IMR-90 (cell line): ENCODE results near the gene PXDC1. TPM values are rescaled to one million over a fixed set of nuclear protein-coding genes. Genes with fewer than 3 reads are reported as not detected.
"Not testable (repeated sequence)": the region's sequence is repeated elsewhere in the genome, so short reads cannot be mapped to it uniquely, and the experiment has no call there.

Source experiments
- ATAC-seq: fragments of 200-7000 bp; cut with Tn5 transposase; 2 replicates; pipeline ENCODE4 v1.9.1; 2020; ENCODE audit warnings: low read depth, mild to moderate bottlenecking, moderate library complexity
- BruUV-seq: library from RNA; stranded (reverse); fragments of 400-500 nt; replicated peaks from 2 replicates; lab custom pipeline; 2021; lab: Mats Ljungman, UMichigan
- CTCF ChIA-PET: fragments of 300-600 bp; formaldehyde crosslinking; extraction: SDS; loops from one replicate; lab custom pipeline; 2021; ENCODE audit warnings: antibody characterized with exemption; lab: Yijun Ruan, JAX
- POLR2A ChIA-PET: fragments of 300-600 bp; sonication (Branson Sonifier 250); formaldehyde crosslinking; loops from one replicate; lab custom pipeline; 2022; ENCODE audit warnings: antibody characterized with exemption; ENCODE audit not compliant: unreplicated experiment; lab: Charles Lee
- DNase-seq: peaks from one replicate; pipeline ENCODE4 v3.0.0; 2013
- H2AFZ ChIP-seq: replicated peaks from 2 replicates; pipeline ENCODE3; 2013; ENCODE audit warnings: low read length, mild to moderate bottlenecking; ENCODE audit not compliant: poor library complexity
- H2AK5ac ChIP-seq: 2 replicates; pipeline ENCODE4 v1.6.1; 2013; ENCODE audit warnings: low read depth, low read length, inconsistent platforms
- H2AK9ac ChIP-seq: replicated peaks from 2 replicates; pipeline ENCODE3; 2013; ENCODE audit warnings: mild to moderate bottlenecking, low read depth, low read length, moderate library complexity; ENCODE audit not compliant: poor library complexity
- H2BK120ac ChIP-seq: 2 replicates; pipeline ENCODE4 v1.6.1; 2013; ENCODE audit warnings: low read depth, low read length, inconsistent platforms
- H2BK15ac ChIP-seq: 3 replicates; pipeline ENCODE4 v1.6.1; 2013; ENCODE audit warnings: low read depth, low read length, inconsistent platforms
- H2BK20ac ChIP-seq: 2 replicates; pipeline ENCODE4 v1.6.1; 2013; ENCODE audit warnings: low read depth, mild to moderate bottlenecking, inconsistent platforms, low read length, moderate library complexity
- H2BK5ac ChIP-seq: 2 replicates; pipeline ENCODE4 v1.6.1; 2013; ENCODE audit warnings: mild to moderate bottlenecking, low read depth, low read length, inconsistent platforms; ENCODE audit not compliant: poor library complexity, severe bottlenecking
- H3K14ac ChIP-seq: replicated peaks from 2 replicates; pipeline ENCODE4 v1.6.1; 2013; ENCODE audit warnings: low read depth, low read length, inconsistent platforms
- H3K18ac ChIP-seq: 2 replicates; pipeline ENCODE4 v1.6.1; 2013; ENCODE audit warnings: low read depth, low read length, control low read depth
- H3K23ac ChIP-seq: 2 replicates; pipeline ENCODE4 v1.6.1; 2013; ENCODE audit warnings: low read depth, low read length, inconsistent platforms
- H3K27ac ChIP-seq: 2 replicates; pipeline ENCODE4 v1.5.1; 2013; ENCODE audit warnings: mild to moderate bottlenecking, control low read depth, low read length; ENCODE audit not compliant: insufficient read depth
- H3K27me3 ChIP-seq: 2 replicates; pipeline ENCODE4 v1.6.1; 2013; ENCODE audit warnings: low read length; ENCODE audit not compliant: control insufficient read depth, insufficient read depth
- H3K36me3 ChIP-seq: 2 replicates; pipeline ENCODE4 v1.6.1; 2013; ENCODE audit warnings: low read length, mixed read lengths; ENCODE audit not compliant: control insufficient read depth, insufficient read depth
- H3K4ac ChIP-seq: 2 replicates; pipeline ENCODE4 v1.6.1; 2013; ENCODE audit warnings: low read depth, low read length, inconsistent platforms
- H3K4me1 ChIP-seq: 2 replicates; pipeline ENCODE4 v1.6.1; 2013; ENCODE audit warnings: low read length, mixed read lengths; ENCODE audit not compliant: control insufficient read depth, insufficient read depth
- H3K4me2 ChIP-seq: 2 replicates; pipeline ENCODE4 v1.6.1; 2013; ENCODE audit warnings: low read depth, mild to moderate bottlenecking, control low read depth, low read length, moderate library complexity
- H3K4me3 ChIP-seq: 2 replicates; pipeline ENCODE4 v1.5.1; 2013; ENCODE audit warnings: low read depth, mild to moderate bottlenecking, control low read depth, low read length, moderate library complexity; ENCODE audit not compliant: insufficient read depth
- H3K56ac ChIP-seq: 2 replicates; pipeline ENCODE4 v1.6.1; 2013; ENCODE audit warnings: low read length, inconsistent platforms; ENCODE audit not compliant: insufficient read depth; ENCODE audit errors: extremely low read depth
- H3K79me1 ChIP-seq, 2 experiments: 2 replicates each; pipeline ENCODE4 v1.6.1; 2013; ENCODE audit warnings: low read length in 2 of 2, inconsistent platforms in 1 of 2, low read depth in 1 of 2
- H3K9ac ChIP-seq: 2 replicates; pipeline ENCODE4 v1.6.1; 2013; ENCODE audit warnings: low read depth, low read length, control low read depth
- H3K9me1 ChIP-seq: 2 replicates; pipeline ENCODE4 v1.6.1; 2013; ENCODE audit warnings: low read length, inconsistent platforms; ENCODE audit not compliant: insufficient read depth
- H3K9me3 ChIP-seq: 2 replicates; pipeline ENCODE4 v1.6.1; 2013; ENCODE audit warnings: low read length; ENCODE audit not compliant: control insufficient read depth, insufficient read depth
- H4K20me1 ChIP-seq: 2 replicates; pipeline ENCODE4 v1.6.1; 2013; ENCODE audit warnings: low read length, inconsistent platforms; ENCODE audit not compliant: insufficient read depth
- H4K5ac ChIP-seq: 2 replicates; pipeline ENCODE4 v1.6.1; 2013; ENCODE audit warnings: mild to moderate bottlenecking, low read depth, low read length, control low read depth
- H4K8ac ChIP-seq, 2 experiments: 2 replicates each; pipeline ENCODE4 v1.6.1; 2013; ENCODE audit warnings: low read depth in 2 of 2, low read length in 2 of 2, control low read depth in 1 of 2, inconsistent platforms in 1 of 2
- H4K91ac ChIP-seq: 2 replicates; pipeline ENCODE4 v1.6.1; 2013; ENCODE audit warnings: low read depth, low read length, inconsistent platforms; ENCODE audit not compliant: insufficient read depth
- WGBS, 2 experiments: methylation state at CpG; one replicate each; pipeline versions ENCODE4 v1.1.5 to v1.1.7; 2013; ENCODE audit warnings: missing lambda C conversion rate in 2 of 2; ENCODE audit not compliant: insufficient read length in 1 of 2; ENCODE audit errors: extremely low coverage in 2 of 2; 5-methylcytosine and 5-hydroxymethylcytosine counted together
- dilution Hi-C: fragments of 300-500 bp; cut with HindIII; formaldehyde crosslinking; loops from one replicate; pipeline ENCODE4 v1.14.3; 2018; ENCODE audit warnings: low sequenced_read_pairs; ENCODE audit not compliant: unreplicated experiment
- in situ Hi-C: fragments of 300-500 bp; cut with MboI; formaldehyde crosslinking; loops from 3 replicates; pipeline ENCODE4 v1.14.3; 2019; ENCODE audit warnings: low sequenced_read_pairs, inconsistent platforms, mixed read lengths
- intact Hi-C: fragments of 100-400 bp; cut with micrococcal nuclease; formaldehyde crosslinking; loops from 2 replicates; pipeline ENCODE4 v1.10.0; 2022
- polyA plus RNA-seq, 3 experiments: library from polyadenylated mRNA; depleted of rRNA; stranded (reverse); fragments of >200 nt; gene quantifications; 2 replicates each; pipeline ENCODE4 v1.2.3, GENCODE V29; 2012; ENCODE audit warnings: low replicate concordance in 1 of 3
- total RNA-seq: library from RNA; depleted of rRNA; stranded (reverse); fragments of >200 nt; gene quantifications from 2 replicates; pipeline ENCODE4 v1.2.3, GENCODE V29; 2012

Gene PXDC1
- total and polyA plus RNA-seq, 2 of the 4 experiments (the other 2 are of a cell fraction) = 63.3 to 72.2 TPM

- H3K23ac ChIP-seq, H3K36me3 ChIP-seq, H2BK20ac ChIP-seq, dilution Hi-C loops, H3K9me3 ChIP-seq, H3K14ac ChIP-seq, H3K4me1 ChIP-seq, H3K27me3 ChIP-seq, H3K56ac ChIP-seq, H3K27ac ChIP-seq, H2BK5ac ChIP-seq, H2AK5ac ChIP-seq, H4K91ac ChIP-seq, H2BK120ac ChIP-seq, H3K4me3 ChIP-seq, H2BK15ac ChIP-seq, POLR2A ChIA-PET, H3K18ac ChIP-seq, CTCF ChIA-PET, H4K5ac ChIP-seq, H3K4ac ChIP-seq, H4K8ac ChIP-seq, DNase-seq, H3K9ac ChIP-seq, H2AK9ac ChIP-seq, ATAC-seq, H3K4me2 ChIP-seq, BruUV-seq, H2AFZ ChIP-seq: not testable (repeated sequence)
- Histone ChIP-seq H3K79me1 (peaks cover 8 to 24% of the 10 kb centered on the region in 2 experiments; a peak in 3 of 4 replicates), H3K9me1 (peaks cover 12% of the 10 kb centered on the region), H4K20me1 (peaks cover 13% of the 10 kb centered on the region)
- WGBS, 2 experiments = 93% methylated on average over 13 of the region's 15 CpGs; no CpG with 5 or more reads in 1 of the 2 experiments
- intact Hi-C loops = loop anchor here (5.0 kb wide), 1 partner anchor 73 kb away; no protein-coding TSS in a partner anchor
- in situ Hi-C loops = loop anchor here (10.0 kb wide), 1 partner anchor 51 kb away; no protein-coding TSS in a partner anchor
Measured at GRCh38 chr6:3754032-3754725, 2.7 kb upstream of the PXDC1 start.
